DMS153 treated with DMSO at 0.1 percent for 48 hours (cell line): ENCODE results near the gene FBXW9.
"Not testable (repeated sequence)": the region's sequence is repeated elsewhere in the genome, so short reads cannot be mapped to it uniquely, and the experiment has no call there.

ENCODE experiments used
- DNase-seq: peaks from one replicate; lab custom pipeline; 2025; ENCODE audit not compliant: unreplicated experiment; lab: John Stamatoyannopoulos, UW

Gene FBXW9

GRCh38 chr19:12696366-12697335, at the start of gene FBXW9:
TSS of gene FBXW9 (minus strand) at chr19:12696631. CDS start at chr19:12696581, 50 bp downstream.
- DNase-seq, result peak; percentile 70

- no peak for DNase-seq
These were observed 48.9 kb upstream of the FBXW9 start for GRCh38 chr19:12745166-12745897.

GRCh38 chr19:12737835-12738351, 41.5 kb upstream of the FBXW9 start:
- no peak for DNase-seq

GRCh38 chr19:12736995-12737834, 40.8 kb upstream of the FBXW9 start, which contains the start of gene GET3:
TSS of gene GET3 (plus strand) at chr19:12737497. CDS start at chr19:12737506, 9 bp downstream.
- peak; percentile 100 for DNase-seq

DNA sequence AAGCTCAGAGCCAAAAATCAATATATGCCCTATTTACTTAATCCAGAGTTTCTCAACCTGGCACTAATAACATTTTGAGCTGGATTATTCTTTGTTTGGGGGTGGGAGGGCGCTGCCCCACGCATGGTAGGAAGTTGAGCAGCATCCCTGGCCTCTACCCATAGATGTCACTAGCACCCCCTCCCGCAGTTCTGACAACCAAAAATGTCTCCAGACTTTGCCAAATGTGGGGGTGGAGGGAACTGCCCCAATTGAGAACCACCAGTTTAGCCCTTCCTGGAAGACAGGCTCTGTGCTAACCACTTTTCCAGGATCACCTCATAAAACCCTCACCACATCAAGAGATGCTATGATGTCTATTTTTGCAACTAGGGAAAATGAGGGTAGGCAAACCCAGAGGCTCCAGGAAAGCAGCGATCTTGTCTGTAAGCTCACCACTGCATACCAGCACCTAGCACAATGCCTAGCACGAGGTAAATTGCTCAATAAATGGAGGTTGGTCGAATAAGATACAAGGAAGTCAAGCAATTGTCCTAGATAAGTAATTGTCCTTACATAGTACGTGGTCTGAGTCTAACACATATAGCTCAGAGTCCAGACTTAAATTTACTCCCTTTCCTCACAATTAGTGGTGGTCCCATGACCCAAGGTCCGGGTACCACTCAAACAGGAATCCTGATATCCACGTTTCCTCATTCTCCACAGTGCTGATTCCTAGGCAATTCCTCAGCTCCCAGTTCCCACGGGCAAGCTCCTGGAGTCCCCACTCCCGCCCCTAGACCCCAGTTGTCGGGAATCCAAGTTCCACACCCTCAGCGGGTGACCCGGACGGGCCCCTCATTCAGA, 37.2 kb upstream of the FBXW9 start:
- no peak for DNase-seq

DNA sequence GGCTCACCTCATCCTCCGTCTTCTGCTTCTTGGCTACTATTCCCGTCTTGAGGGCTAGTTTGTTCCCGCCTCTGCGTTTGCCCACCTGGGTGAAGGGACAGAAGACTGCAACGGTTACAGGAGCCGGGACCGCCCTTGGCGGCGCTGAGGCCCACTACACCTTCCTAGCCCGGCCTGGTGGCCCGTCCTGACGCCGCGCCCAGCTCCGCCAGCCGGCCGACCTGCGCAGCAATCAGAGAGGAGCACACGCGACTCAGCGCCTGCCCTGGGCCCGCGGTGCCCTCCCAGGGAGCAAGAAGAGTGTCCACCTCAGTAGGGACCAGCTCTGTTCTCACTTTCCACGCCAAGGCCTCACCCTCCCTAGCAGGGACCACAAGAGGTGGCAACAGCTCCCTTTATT, 34.9 kb upstream of the FBXW9 start:
- no peak for DNase-seq

DNA sequence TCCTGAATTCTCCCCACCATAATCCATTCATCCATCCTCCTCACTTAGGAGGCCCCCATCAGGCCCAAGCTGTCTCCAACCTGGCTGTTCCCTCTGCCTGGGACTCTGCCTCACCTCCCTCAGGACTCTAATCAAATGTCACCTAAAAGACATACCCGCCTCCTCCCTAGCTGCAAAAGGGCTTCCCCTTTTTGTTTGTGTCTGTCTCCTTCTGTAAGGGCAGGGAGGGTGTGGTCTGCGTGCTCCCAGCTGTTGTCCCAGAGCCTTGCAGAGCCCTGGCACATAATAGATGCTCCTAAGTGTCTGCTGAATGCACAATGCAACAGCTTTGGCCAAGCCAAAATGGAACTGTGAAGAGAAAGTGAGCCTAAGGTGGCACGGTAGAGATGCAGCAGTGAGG, 33.6 kb upstream of the FBXW9 start:
- DNase-seq, result no peak

GRCh38 chr19:12727745-12728433, 31.5 kb upstream of the FBXW9 start:
- DNase-seq, result no peak

DNA sequence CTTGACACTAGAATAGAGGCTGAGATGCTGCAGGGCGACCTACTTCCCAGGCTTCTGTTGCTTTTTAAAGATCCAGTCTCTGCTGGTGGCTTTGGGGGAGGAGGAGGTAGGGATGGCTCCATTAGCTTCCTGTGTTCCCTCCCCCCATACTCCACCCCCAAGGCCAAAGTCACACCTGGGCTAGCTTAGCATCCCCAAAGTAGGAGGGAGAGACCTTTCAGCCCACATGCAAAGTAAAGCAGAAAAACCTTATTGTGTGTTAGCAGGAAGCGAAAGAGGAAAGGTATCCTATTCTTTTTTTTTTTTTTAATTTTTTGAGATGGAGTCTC, 30.5 kb upstream of the FBXW9 start:
- no peak for DNase-seq

DNA sequence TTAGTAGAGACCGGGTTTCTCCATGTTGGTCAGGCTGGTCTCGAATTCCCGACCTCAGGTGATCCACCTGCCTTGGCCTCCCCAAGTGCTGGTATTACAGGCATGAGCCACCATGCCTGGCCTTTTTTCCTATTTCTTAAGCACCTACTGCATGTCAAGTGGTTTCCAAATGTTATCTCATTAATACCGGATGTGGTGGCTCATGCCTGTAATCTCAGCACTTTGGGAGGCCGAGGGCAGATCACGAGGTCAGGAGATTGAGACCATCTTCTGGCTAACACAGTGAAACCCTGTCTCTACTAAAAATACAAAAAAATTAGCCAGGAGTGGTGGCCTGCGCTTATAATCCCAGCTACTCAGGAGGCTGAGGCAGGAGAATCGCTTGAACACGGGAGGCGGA, 29.2 kb upstream of the FBXW9 start:
- not testable (repeated sequence) for DNase-seq

GRCh38 chr19:12723641-12724426, 27.4 kb upstream of the FBXW9 start, which contains the start of gene TNPO2:
TSS of gene TNPO2 (minus strand) at chr19:12723932. CDS start at chr19:12720977, 2,955 bp downstream.
- peak; percentile 51 for DNase-seq

DNA sequence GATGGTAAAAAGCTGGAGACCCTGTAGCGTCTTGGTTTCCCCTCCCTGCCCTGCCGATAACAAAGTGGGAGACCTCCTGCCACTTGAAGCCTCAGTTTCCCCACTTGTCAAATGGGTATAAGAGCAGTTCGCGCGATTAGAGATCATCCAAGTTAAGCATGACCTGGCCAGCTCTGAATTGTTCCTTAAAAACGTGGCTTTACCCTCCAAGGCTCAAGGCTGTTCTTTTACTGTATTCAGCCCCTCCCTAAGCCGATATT, 26.9 kb upstream of the FBXW9 start:
- DNase-seq, result no peak

DNA sequence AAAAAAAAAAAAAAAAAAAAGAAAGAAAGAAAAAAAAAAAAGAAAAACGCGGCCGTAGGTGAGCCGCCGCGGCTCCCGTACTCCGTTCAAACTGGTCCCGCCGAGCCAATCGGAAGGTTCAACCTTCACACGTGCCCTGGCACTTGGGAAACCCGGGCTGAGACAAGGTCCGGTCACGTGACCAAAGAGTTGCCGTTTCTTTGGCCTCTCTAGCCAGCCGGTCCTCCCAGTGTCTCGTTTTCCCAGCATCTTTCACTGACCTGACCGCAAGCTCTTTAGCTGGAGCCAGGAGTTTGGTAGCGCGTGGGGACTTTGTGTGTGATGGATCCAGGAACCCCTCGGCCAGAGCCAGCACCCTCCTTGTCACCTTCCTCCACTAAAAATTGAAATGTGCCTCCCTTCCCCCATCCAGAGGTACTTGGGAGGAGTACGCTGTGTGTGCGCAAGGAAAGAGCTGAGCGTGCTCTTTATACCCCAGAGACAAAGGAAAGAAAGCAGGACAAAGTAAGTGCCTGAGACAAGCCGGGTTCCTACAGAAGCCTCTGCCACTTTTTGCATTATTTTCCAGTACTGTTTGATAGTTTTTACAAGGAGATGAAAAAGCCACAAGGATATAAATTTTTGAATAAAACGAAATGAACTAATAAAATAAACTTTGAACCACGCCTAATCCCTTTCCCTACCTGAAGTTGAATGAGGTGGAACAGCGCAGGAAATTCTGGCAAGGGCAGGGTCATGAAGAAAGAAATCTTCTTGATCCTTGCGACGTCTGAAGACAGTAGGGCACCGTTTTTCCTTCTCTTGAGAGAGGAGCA, 26.3 kb upstream of the FBXW9 start:
- peak; percentile 92 for DNase-seq

- no peak for DNase-seq
These were observed 25.5 kb upstream of the FBXW9 start for GRCh38 chr19:12721656-12722565.

- no peak for DNase-seq
These were observed 24.6 kb upstream of the FBXW9 start for GRCh38 chr19:12720851-12721655.

DNA sequence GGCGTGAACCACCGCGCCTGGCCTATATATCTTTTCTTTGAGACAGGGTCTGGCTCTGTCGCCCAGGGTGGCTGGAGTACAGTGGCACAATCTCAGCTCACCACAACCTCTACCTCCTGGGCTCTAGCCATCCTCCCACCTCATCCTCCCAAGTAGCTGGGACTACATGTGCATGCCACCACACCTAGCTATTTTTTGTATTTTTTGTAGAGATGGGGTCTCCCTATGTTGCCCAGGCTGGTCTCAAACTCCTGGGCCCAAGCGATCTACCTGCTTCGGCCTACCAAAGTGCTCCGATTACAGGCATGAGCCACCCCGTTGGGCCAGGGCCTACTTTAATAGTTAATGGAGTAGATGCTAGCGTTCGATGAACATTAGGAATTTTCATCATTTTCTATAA, 23.9 kb upstream of the FBXW9 start:
- DNase-seq, result no peak
